Kasumi-1 (cell line): ENCODE results near the gene MOG.
"Not testable (repeated sequence)": the region's sequence is repeated elsewhere in the genome, so short reads cannot be mapped to it uniquely, and the experiment has no call there.

Experiments used
- DNase-seq, 2 experiments: peaks; one replicate each; lab custom pipeline; 2025; lab: John Stamatoyannopoulos, UW

The MOG gene

DNA sequence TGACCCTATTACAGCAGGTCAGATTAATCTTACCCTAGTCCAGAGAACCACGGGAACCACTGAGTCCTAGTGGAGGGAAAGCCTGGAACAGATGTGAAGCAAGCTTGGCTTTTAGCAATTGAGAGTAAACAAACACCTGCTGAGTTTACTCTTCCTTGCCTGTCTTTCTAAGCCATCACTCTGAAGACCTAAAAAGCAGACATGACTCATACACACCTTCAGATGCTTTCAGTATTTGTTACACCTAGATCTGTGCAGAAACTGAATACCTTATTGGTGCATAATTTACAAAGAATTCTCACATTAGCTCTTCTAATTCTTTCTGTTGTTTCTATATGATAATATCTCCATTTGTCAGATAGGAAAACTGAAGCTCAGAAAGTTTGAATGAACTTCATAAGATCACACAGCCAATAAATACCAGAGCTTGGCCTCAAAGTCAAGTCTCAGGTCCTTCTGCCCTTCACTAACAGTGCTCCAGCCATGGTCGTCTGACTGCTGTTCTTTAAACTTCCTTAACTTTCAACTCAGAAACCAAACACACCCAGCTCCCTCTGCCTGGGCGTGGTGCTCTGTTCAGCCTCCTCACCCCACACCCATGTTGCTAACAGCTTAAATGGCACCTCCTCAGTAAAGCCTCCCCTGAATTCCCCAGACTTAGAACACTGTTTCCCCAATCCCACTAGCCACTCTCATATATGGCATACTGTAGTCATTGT, 15.3 kb upstream of the MOG start:
- DNase-seq, result no peak

DNA sequence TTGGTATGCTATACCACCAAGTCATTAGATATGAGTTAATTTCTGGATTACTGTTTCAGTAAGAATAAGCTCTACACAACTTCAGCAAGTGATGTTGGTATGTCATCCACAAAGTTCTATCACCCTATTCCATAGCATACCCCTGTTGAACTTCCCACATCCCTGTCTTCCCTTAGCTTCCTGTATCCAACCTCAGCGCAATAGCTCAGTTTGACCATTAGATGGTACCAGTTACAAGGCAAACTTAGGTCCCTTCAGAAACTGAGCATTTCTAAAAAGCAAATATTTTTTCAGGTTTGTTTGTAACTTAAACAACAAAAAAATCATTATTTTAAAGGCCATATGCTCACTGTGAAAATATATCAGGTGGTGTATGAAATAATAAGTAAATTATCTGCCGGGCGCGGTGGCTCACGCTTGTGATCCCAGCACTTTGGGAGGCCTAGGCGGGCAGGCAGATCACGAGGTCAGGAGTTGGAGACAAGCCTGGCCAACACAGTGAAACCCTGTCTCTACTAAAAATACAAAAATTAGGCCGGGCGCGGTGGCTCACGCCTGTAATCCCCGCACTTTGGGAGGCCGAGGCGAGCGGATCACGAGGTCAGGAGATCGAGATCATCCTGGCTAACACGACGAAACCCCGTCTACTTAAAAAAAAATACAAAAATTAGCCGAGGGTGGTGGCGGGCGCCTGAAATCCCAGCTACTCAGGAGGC, 8.8 kb upstream of the MOG start:
- DNase-seq, result peak; percentile 35 to 57

DNA sequence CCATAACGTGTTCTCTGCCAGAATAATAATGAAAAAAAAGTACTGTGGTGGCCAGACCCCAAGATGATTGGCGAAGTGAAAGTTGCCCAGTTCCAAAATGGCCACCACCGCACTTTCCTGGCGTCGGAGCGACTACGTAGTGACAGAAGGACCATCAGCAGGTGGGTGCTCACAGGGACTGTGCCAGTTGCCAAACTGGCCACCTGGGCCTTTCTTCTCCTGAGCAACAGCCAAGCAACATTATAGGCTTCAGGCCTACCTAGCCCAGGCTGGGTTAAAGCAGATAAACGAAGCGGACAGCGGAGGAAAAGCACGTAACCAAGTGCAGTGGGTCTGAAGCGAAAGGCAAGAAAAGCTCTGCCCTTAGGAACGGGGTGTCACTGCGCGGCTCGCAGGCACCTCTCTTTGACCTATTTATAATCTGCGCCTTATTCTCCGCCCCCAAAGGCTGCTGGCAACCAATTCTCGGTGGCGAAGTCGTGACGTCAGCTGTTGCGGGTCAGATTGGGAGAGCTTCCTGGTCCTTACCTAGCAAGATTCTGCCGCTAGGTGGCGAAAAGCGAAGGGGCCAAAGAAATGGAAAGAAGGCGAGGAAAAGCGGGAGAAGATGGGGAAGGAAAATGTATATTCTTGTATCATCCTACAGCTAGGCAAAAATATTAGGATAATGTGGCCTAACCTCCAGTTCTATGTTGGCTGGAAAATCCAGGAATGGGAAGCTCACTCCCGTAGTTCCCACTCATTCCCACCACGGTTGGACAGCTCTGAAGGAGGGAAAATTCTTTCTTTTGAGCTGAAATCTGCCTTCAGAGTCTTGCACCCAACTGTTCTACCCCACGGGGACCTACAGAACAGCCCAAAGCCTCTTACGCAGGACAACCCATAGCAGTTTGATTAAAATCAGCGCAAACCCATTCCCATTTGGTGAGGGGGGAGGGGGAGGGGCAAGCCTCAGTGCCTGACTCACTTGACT, 6.9 kb upstream of the MOG start:
- peak; percentile 95 for DNase-seq

DNA sequence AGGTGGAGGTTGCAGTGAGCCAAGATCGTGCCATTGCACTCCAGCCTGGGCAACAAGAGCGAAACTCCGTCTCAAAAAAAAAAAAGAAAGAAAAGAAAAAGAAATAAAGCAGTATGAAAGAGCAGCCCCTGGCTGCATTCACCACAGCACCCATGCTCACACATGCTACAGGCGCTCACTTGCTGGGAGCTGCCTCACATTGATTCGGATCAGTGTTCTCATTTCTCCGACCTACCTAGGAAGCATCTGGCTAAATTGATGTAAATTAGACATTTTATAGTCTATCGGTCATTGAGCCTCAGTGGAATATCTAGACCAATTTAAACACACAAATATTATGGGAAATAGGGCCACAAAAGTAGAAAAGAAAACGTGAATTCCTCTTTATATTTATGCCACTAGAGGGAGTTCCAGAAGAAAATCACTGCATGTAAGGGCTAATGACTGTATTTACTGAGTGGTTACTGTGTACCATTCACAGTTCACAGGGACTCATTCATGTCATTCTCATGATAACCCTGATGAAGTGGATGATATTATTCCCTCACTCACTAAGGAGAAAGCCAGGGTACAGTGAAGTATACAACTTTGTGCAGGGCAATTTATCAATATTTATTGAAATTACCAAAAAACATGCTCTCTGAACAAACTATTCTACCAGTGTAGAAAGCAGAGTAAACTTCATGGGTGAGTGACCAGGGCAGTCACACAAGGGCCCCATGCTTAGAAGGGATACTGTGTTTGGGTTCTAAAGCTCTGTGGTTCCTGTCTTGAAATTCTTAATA, 5.3 kb upstream of the MOG start:
- peak; percentile 47 to 72 for DNase-seq

DNA sequence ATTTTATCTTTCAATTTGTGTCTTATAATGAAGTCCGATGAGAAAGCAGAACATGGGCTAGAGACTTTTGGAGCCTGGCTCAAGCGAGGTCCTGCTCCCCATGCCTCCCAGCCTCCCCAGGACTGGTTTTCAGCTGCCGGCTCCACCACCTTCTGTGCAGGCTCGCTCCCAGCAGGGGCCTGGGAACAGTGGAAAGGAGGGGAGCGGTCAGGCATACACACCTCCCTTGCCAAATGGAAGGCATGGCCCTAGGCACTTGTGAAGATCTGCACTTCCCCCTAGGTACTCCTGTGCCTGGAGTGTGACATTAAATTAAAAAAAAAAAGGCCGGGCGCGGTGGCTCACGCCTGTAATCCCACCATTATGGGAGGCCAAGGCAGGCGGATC, 4.7 kb upstream of the MOG start:
- no peak for DNase-seq

DNA sequence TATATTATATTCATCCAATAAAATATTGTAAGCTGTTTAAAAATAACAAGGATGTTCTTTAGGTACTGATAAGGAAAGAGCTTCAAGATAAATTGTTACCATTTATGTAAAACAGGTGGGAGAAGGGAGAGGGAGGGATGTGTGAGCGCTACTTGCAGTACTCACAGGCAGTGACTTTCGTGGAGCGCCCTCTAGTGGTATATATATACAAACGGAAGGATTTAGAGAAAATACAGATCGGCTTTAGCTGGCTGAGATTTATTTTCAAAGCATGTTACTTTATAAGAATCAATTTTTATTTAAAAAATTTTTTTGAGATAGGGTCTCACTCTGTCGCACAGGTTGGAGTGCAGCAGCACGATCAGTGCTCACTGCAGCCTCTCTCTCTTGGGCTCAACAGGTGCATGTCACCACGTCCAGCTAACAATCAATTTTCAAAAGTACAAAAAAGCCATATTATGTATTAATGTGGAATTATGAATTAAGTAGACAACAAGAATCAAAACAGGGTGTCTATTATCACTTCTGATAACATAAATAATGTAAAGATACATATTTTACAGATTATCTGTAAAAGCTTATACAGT, 3.3 kb upstream of the MOG start:
- peak; percentile 87 to 93 for DNase-seq

DNA sequence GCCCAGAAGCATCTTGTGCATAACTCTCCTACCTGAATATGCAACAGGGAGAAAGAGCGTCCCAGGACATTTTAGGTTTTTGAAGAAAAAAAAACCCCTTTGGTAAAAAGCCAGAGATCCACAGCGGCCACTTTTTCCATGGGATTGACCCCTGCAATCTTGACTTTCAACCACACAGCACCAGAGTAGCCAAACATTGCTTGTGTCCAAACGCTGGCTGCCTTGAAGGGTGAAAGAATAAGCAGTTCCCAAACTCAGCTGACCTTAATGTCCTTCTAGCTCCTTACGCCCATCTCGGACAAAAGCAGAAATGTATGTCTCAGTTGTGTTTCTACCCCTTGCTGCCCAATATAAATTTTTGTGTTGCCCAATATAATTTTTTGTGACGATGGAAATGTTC, 1.2 kb upstream of the MOG start:
- no peak for DNase-seq

DNA sequence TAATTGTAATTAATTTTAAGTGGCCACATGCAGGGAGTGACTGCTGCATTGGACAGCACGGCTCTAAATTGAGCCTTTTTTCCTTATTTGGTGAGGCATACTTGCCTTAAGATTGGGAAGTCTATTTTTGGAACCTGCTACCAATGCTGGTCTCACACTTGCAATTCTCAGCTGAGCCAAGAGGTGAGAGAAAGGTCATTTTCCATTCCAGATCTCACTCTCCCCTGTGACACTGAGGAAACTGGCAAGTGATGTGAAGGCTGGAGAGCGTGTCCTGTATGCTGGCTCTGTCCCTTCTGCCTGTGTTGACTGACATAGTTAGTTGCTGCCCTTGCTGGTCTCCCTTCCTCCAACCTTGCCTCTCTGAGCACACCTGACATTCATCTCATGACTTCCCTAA, 735 bp upstream of the MOG start:
- no peak for DNase-seq

DNA sequence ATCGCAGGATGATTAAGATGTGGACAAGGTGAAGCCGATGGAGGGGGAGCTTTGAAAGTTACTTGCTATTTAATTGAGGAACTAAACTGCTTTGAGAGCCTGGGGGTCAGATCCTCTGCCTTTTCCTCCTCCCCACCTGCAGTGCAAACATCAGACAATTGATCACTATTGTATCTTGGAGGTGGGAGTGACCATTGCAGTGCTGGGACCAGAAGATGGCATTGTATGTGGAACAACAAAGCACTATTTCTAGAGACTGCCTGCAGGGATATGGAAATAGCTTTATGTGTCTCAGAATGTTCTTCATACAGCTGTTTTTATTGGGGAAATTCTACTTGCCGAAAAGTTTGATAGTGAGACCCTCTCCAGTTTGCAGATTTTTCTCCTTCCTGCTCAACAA, 4.2 kb downstream of the MOG start:
- DNase-seq, result no peak

DNA sequence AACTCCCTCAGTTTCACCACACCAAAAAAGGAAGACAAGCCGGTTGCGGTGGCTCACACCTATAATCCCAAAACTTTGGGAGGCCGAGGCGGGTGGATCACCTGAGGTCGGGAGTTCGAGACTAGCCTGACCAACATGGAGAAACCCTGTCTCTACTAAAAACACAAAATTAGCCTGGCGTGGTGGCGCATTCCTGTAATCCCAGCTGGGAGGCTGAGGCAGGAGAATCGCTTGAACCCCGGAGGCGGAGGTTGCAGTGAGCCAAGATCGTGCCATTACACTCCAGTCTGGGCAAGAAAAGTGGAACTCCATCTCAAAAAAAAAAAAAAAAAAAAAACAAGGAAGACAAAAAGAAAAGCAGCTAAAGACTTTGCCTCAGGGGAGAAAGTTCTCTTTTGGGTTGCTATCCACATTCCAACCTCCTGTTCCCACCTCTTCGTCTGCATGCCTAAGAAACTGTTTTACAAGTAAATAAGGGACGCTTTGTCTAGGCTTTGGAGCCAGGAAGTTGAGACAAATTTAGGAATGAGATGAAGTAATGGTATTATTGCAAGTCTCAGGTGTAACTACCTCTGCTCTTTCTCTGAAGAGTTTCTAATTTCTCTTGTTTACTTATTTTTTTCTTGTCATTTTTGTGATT, 4.7 kb downstream of the MOG start:
- not testable (repeated sequence) for DNase-seq

DNA sequence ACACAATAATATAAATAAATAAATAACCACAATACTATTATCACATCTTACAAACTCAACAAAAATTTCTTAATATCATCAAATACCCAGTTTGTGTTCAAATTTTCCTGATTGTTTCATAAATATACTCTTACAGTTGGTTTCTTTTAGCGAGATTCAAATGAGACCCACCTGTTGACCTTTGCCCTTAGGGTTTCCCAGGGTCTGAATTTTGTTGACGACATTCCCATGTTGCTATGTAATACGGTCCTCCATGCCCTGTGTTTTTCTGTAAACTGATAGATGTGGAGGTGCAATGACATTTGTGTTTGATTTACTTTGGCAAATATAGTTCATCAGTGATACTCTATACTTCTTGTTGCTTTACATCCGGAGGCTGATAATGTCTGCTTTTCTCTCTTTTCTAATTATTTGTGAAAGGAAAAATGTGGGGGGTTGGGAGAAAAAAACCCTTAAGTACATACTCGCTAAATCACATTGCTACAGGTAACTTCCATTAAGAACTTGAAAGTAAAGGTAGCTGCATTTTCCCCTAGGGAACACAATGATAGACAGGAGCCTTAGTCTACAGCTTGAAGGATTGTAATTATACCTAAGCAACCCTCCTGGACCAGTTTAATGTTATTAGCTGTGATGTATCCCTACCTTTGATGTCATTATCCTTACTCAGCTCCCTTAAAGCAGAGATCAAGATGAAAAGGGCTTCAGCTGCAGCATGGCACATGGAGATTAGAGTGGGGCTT, 6.6 kb downstream of the MOG start:
- DNase-seq, result no peak

DNA sequence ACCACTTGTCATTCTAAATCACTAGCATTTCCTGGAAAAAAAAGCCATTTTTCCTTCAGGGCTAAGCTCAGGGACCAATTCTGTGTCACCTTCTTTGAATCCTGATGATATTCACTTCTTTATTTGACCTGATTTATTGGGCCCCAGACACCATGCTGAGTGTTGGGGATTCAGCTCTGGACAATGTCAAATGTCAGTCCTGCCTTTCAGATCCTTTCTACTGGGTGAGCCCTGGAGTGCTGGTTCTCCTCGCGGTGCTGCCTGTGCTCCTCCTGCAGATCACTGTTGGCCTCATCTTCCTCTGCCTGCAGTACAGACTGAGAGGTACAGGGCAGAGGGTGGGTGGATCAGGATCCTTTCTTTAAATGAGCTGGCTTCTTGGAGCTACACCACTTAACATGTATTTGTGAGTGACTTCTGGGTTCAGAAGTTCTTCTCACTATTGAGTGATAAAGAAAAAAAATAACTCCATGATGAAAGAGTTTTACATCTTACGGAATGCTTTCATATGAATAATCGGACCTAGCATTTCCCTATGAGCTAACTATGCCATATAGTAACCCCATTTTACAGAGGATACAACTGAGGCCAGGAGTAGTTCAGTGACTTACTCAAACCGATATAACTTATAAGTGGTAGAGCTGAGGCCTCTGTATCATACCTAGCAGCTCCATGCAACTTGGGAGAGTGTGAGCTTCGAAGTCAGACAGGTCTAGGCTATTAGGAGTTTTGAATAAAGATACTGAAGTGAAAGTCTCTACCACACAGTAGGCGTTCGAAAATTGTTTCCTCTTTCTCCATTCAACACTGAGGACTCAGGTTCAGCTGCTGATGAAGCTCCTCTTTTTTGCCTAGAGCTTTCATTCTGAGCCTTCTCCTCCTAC, 9.3 kb downstream of the MOG start:
- DNase-seq, result no peak

DNA sequence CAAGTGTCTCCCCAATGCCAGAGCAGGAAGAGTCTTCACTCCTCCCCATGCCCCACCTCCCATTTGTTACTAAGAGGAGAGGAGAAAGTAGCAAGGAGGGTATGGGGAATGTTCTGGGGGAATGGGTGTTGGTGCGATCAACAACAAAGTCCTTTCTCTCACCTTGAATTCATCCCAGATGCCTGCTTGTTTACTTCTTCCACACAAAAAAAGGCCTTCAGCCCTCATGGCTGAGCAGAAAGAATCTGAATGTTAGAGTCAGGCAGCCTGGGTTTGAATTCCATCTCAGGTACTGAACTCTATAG, 9.9 kb downstream of the MOG start:
- DNase-seq, result no peak

DNA sequence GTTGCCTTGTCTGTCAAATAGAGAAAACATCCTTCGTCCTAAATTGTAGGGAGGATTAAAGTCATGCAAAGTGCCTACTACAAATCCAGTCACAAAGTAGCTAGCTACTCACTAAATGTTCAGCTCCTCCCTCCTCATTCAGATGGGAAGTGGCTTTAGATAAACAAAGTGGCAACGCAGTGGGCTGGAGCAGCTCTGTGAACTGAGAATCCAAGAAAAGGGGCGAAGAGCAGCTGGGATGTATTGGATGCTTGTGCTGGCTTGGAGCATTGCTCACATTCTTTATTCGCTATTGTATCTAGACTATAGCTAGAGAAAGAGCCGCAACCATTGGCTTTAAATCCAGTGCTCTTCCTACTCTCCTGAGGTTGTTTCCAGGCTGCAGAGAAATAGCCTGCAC, 10.3 kb downstream of the MOG start:
- DNase-seq, result no peak

DNA sequence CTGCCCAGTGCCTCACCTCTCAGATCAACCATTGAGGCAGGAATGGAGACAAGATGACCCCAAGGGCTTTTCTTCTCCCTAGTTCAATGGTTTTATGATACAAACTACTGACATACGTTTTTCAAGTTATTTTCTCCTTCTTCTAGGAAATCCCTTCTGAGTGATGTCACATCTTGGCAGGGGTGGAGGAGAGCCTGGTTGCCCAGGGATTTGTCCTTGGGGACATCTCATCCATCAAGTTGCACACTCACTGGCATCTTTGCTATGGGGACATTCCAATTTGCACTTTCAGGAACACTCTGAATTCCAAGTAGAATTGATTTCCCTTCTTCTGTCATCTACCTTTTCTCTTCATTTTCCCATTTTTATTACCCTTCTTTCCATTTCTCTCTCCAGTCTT, 14.1 kb downstream of the MOG start:
- DNase-seq, result no peak

DNA sequence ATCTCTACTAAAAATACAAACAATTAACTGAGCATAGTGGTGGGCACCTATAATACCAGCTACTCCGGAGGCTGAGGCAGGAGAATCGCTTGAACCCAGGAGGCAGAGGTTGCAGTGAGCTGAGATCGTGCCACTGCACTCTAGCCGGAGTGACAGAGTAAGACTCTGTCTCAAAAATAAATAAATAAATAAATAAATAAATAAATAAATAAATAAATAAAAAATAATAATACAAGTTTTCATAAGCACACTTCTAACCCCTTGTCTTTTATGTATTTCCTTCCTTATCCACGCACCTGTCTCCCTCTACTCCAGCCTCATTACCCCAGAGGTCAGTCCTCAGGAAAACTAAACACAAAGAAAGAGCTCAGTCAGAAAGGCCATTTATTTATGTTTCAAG, 15.2 kb downstream of the MOG start:
- DNase-seq, result not testable (repeated sequence)

DNA sequence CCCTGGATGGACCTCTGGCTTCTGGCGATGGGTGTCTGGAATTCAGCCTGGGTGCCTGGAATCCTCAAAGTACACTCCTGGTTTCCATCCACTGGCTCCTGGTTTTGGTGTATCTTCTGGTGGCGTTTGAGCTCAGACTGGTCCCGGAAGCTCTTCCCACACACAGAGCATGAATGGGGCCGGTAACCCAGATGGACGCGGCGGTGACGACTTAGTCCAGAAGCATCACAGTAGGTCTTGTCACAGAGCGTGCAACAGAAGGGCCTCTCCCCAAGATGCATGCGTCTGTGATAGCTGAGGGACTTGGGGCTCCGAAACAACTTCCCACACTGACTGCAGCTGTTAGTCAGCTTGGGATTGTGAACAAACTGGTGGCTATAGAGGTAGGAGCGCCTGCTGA, 16.3 kb downstream of the MOG start:
- DNase-seq, result no peak

DNA sequence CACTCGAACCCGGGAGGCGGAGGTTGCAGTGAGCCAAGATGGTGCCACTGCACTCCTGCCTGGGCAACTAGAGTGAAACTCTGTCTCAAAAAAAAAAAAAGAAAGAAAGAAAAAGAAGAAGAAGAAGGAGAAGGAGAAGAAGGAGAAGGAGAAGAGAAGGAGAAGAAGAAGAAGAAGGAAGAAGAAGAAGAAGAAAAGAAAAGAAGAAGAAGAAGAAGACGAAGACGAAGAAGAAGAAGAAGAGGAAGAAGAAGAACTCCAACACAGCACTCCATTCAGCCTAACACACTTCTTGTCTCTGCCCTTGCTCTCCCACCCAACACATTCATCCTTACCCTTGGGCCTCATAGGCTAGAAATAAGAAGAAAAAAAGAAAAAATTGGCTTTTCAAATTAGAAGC, 17.1 kb downstream of the MOG start:
- no peak for DNase-seq

DNA sequence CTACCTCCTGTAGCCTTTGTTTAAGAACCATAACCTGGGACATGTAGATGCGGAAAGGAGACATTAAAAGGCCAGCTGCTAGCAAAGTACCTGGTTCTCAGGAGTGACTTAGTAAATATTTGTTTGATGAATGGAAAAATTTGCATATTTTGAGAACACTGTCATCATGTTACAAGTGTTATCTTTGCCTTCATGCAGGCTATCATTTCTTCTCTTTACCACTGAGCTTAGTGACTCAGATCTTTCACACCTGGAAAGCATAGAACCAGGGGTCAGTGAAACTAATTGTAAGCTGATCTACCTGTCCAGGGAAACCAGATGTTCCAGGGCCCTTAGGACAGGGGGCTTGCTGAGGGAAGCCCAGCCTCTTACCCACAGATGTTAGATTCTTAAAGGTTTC, 18.7 kb downstream of the MOG start:
- DNase-seq, result no peak
